Memory B cell (primary cell): ENCODE measurements around the gene TEX10.
"Not testable (repeated sequence)": the region's sequence is repeated elsewhere in the genome, so short reads cannot be mapped to it uniquely, and the experiment has no call there.

ENCODE experiments used
- ATAC-seq: fragments of 150-1000 bp; cut with Tn5 transposase; 2 replicates; pipeline ENCODE4 v1.10.0; 2021; ENCODE audit warnings: low read depth, mild to moderate bottlenecking, moderate library complexity
- DNase-seq, 2 donors: peaks; one replicate each; pipeline ENCODE4 v3.0.0; 2022; ENCODE audit warnings: low spot score in 2 of 2
- H3K27ac Mint-ChIP-seq: one replicate; pipeline ENCODE4 v1.8.0; 2022; ENCODE audit warnings: mild to moderate bottlenecking, moderate library complexity, mixed read lengths
- H3K27me3 Mint-ChIP-seq: one replicate; pipeline ENCODE4 v1.8.0; 2022; ENCODE audit warnings: mixed read lengths
- H3K36me3 Mint-ChIP-seq: one replicate; pipeline ENCODE4 v1.8.0; 2022; ENCODE audit warnings: mild to moderate bottlenecking, mixed read lengths
- H3K4me1 Mint-ChIP-seq: one replicate; pipeline ENCODE4 v1.8.0; 2022; ENCODE audit warnings: mixed read lengths
- H3K4me3 Mint-ChIP-seq: one replicate; pipeline ENCODE4 v1.8.0; 2022; ENCODE audit warnings: mild to moderate bottlenecking, moderate library complexity, mixed read lengths
- H3K9me3 Mint-ChIP-seq: one replicate; pipeline ENCODE4 v1.8.0; 2022; ENCODE audit warnings: mixed read lengths

TEX10 gene

GRCh38 chr9:100352727-100353505, at the start of gene TEX10:
TSS of gene TEX10 (minus strand) at chr9:100352942. CDS start at chr9:100349363, 3,579 bp downstream.
- Mint-ChIP-seq H3K27ac (peak within 1 kb of the TSS; percentile 95), H3K27me3 (no peaks in the 10 kb centered on the region), H3K36me3 (peaks cover 4% of the 10 kb centered on the region), H3K4me1 (peaks cover 45% of the 10 kb centered on the region), H3K9me3 (peaks cover 2% of the 10 kb centered on the region), H3K4me3 (peak within 1 kb of the TSS; percentile 84)
- DNase-seq = peak; percentile 83 to 86
- peak; percentile 91 for ATAC-seq

- H3K4me1 Mint-ChIP-seq = no peaks in the 10 kb centered on the region
- no peak for ATAC-seq
- no peak overlapping the region for H3K27ac Mint-ChIP-seq
- DNase-seq = no peak
- no peak overlapping the region for H3K4me3 Mint-ChIP-seq
- no peaks in the 10 kb centered on the region for H3K36me3 Mint-ChIP-seq
- H3K9me3 Mint-ChIP-seq = no peaks in the 10 kb centered on the region
- H3K27me3 Mint-ChIP-seq = peaks cover 4% of the 10 kb centered on the region
These were observed 48.3 kb upstream of the TEX10 start for GRCh38 chr9:100401042-100401441.

GRCh38 chr9:100397529-100398266, 45.0 kb upstream of the TEX10 start:
- ATAC-seq (no peak), DNase-seq (no peak)
- H3K27ac Mint-ChIP-seq = no peak overlapping the region
- H3K27me3 Mint-ChIP-seq = peaks cover 4% of the 10 kb centered on the region
- no peak overlapping the region for H3K4me3 Mint-ChIP-seq
- H3K36me3 Mint-ChIP-seq = no peaks in the 10 kb centered on the region
- no peaks in the 10 kb centered on the region for H3K9me3 Mint-ChIP-seq
- no peaks in the 10 kb centered on the region for H3K4me1 Mint-ChIP-seq

- Mint-ChIP-seq H3K36me3 (no peaks in the 10 kb centered on the region), H3K4me1 (no peaks in the 10 kb centered on the region), H3K27ac (no peak overlapping the region), H3K4me3 (no peak overlapping the region), H3K27me3 (peaks cover 4% of the 10 kb centered on the region), H3K9me3 (no peaks in the 10 kb centered on the region)
- DNase-seq (no peak), ATAC-seq (no peak)
These were observed 44.0 kb upstream of the TEX10 start for GRCh38 chr9:100396769-100397168.

GRCh38 chr9:100394816-100395215, 42.1 kb upstream of the TEX10 start:
- Mint-ChIP-seq H3K9me3 (no peaks in the 10 kb centered on the region), H3K27ac (no peak overlapping the region), H3K27me3 (no peaks in the 10 kb centered on the region), H3K4me1 (no peaks in the 10 kb centered on the region), H3K4me3 (no peak overlapping the region), H3K36me3 (no peaks in the 10 kb centered on the region)
- ATAC-seq (no peak), DNase-seq (no peak)

- no peaks in the 10 kb centered on the region for H3K27me3 Mint-ChIP-seq
- no peak for ATAC-seq
- no peaks in the 10 kb centered on the region for H3K36me3 Mint-ChIP-seq
- H3K4me3 Mint-ChIP-seq = no peak overlapping the region
- H3K4me1 Mint-ChIP-seq = no peaks in the 10 kb centered on the region
- no peaks in the 10 kb centered on the region for H3K9me3 Mint-ChIP-seq
- H3K27ac Mint-ChIP-seq = no peak overlapping the region
- DNase-seq = no peak
These were observed 41.4 kb upstream of the TEX10 start for GRCh38 chr9:100394032-100394695.

- not testable (repeated sequence) for ATAC-seq, H3K36me3 Mint-ChIP-seq
These were observed 40.2 kb upstream of the TEX10 start for GRCh38 chr9:100392989-100393388.

GRCh38 chr9:100379862-100380261, 27.1 kb upstream of the TEX10 start:
- DNase-seq = no peak
- no peak for ATAC-seq

More at GRCh38 chr9:100392989-100393388, 40.2 kb upstream of the TEX10 start:
- DNase-seq, H3K4me3 Mint-ChIP-seq, H3K4me1 Mint-ChIP-seq, H3K27me3 Mint-ChIP-seq, H3K9me3 Mint-ChIP-seq, H3K27ac Mint-ChIP-seq: not testable (repeated sequence)

GRCh38 chr9:100377015-100377414, 24.3 kb upstream of the TEX10 start:
- no peak for DNase-seq

More at GRCh38 chr9:100379862-100380261, 27.1 kb upstream of the TEX10 start:
- H3K27ac Mint-ChIP-seq = no peak overlapping the region
- H3K4me3 Mint-ChIP-seq = no peak overlapping the region
- peaks cover 2% of the 10 kb centered on the region for H3K36me3 Mint-ChIP-seq
- H3K4me1 Mint-ChIP-seq = no peaks in the 10 kb centered on the region
- peaks cover 8% of the 10 kb centered on the region for H3K9me3 Mint-ChIP-seq
- H3K27me3 Mint-ChIP-seq = no peaks in the 10 kb centered on the region

GRCh38 chr9:100375658-100376057, 22.9 kb upstream of the TEX10 start:
- Mint-ChIP-seq H3K27me3 (no peaks in the 10 kb centered on the region), H3K27ac (no peak overlapping the region), H3K4me3 (no peak overlapping the region), H3K9me3 (no peaks in the 10 kb centered on the region), H3K4me1 (no peaks in the 10 kb centered on the region), H3K36me3 (no peaks in the 10 kb centered on the region)
- no peak for DNase-seq
- no peak for ATAC-seq

More at GRCh38 chr9:100377015-100377414, 24.3 kb upstream of the TEX10 start:
- no peak overlapping the region for H3K27ac Mint-ChIP-seq
- no peaks in the 10 kb centered on the region for H3K36me3 Mint-ChIP-seq
- no peaks in the 10 kb centered on the region for H3K27me3 Mint-ChIP-seq
- H3K4me3 Mint-ChIP-seq = no peak overlapping the region
- no peaks in the 10 kb centered on the region for H3K4me1 Mint-ChIP-seq
- H3K9me3 Mint-ChIP-seq = no peaks in the 10 kb centered on the region
- ATAC-seq = no peak

- H3K27ac Mint-ChIP-seq = no peak overlapping the region
- H3K4me1 Mint-ChIP-seq = no peaks in the 10 kb centered on the region
- peaks cover 2% of the 10 kb centered on the region for H3K9me3 Mint-ChIP-seq
- H3K4me3 Mint-ChIP-seq = no peak overlapping the region
- no peak for ATAC-seq
- DNase-seq = no peak
- no peaks in the 10 kb centered on the region for H3K27me3 Mint-ChIP-seq
- H3K36me3 Mint-ChIP-seq = peaks cover 3% of the 10 kb centered on the region
These were observed 19.9 kb upstream of the TEX10 start for GRCh38 chr9:100372648-100373047.

GRCh38 chr9:100370064-100370723, 17.5 kb upstream of the TEX10 start:
- ATAC-seq (no peak), DNase-seq (no peak)
- Mint-ChIP-seq H3K4me1 (no peaks in the 10 kb centered on the region), H3K4me3 (no peak overlapping the region), H3K27ac (no peak overlapping the region), H3K9me3 (peaks cover 2% of the 10 kb centered on the region), H3K27me3 (no peaks in the 10 kb centered on the region), H3K36me3 (peaks cover 5% of the 10 kb centered on the region)

- Mint-ChIP-seq H3K27me3 (no peaks in the 10 kb centered on the region), H3K27ac (no peak overlapping the region), H3K9me3 (peaks cover 3% of the 10 kb centered on the region), H3K36me3 (peaks cover 10% of the 10 kb centered on the region), H3K4me3 (no peak overlapping the region), H3K4me1 (no peaks in the 10 kb centered on the region)
- no peak for DNase-seq
- no peak for ATAC-seq
These were observed 15.9 kb upstream of the TEX10 start for GRCh38 chr9:100368672-100369071.

- DNase-seq = no peak
- ATAC-seq = no peak
- Mint-ChIP-seq H3K9me3 (peaks cover 3% of the 10 kb centered on the region), H3K4me1 (no peaks in the 10 kb centered on the region), H3K4me3 (no peak overlapping the region), H3K27me3 (no peaks in the 10 kb centered on the region), H3K27ac (no peak overlapping the region), H3K36me3 (peaks cover 17% of the 10 kb centered on the region)
These were observed 13.4 kb upstream of the TEX10 start for GRCh38 chr9:100366121-100366520.
